ENCODE results near the gene TIMP2.

TIMP2 gene

DNA sequence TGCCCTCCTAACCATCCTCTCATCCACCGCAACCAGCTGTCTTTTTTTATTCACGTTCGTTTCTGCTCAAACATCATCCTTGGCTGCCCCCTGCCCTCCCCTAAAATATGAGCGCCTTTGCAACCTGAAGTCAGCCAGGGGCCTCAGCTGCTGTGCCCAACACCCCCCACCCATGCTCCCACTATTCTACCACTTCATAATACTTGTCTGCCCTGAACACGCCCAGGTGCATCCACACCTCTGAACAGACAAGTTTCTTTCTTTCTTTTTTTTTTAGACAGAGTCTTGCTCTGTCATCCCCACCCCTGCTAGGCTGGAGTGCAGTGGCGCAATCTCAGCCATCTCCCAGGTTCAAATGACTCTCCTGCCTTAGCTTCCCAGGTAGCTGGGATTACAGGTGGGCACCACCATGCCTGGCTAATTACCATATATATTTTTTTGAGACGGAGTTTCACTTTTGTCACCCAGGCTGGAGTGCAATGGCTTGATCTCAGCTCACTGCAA is 49.0 kb downstream of the TIMP2 start:
- TF ChIP-seq, protein P1, sequence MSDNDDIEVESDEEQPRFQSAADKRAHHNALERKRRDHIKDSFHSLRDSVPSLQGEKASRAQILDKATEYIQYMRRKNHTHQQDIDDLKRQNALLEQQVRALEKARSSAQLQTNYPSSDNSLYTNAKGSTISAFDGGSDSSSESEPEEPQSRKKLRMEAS (IDR thresholded peaks at IDR 0.05; ENCODE audit: low read depth, low read length): no peak
- TF ChIP-seq MYC (IDR thresholded peaks at IDR 0.05; ENCODE audit: low read depth, low read length): no peak
- TF ChIP-seq, protein P2, sequence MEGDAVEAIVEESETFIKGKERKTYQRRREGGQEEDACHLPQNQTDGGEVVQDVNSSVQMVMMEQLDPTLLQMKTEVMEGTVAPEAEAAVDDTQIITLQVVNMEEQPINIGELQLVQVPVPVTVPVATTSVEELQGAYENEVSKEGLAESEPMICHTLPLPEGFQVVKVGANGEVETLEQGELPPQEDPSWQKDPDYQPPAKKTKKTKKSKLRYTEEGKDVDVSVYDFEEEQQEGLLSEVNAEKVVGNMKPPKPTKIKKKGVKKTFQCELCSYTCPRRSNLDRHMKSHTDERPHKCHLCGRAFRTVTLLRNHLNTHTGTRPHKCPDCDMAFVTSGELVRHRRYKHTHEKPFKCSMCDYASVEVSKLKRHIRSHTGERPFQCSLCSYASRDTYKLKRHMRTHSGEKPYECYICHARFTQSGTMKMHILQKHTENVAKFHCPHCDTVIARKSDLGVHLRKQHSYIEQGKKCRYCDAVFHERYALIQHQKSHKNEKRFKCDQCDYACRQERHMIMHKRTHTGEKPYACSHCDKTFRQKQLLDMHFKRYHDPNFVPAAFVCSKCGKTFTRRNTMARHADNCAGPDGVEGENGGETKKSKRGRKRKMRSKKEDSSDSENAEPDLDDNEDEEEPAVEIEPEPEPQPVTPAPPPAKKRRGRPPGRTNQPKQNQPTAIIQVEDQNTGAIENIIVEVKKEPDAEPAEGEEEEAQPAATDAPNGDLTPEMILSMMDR (IDR thresholded peaks at IDR 0.05; ENCODE audit: low read depth, low read length): no peak
- TF ChIP-seq POLR2A (IDR thresholded peaks at IDR 0.05; ENCODE audit: extremely low read depth, insufficient read length): no peak
- no peak for DNase-seq (ENCODE audit: low read depth)
- H3K4me3 ChIP-seq (ENCODE audit: low read depth, low read length): no peak overlapping the region

DNA sequence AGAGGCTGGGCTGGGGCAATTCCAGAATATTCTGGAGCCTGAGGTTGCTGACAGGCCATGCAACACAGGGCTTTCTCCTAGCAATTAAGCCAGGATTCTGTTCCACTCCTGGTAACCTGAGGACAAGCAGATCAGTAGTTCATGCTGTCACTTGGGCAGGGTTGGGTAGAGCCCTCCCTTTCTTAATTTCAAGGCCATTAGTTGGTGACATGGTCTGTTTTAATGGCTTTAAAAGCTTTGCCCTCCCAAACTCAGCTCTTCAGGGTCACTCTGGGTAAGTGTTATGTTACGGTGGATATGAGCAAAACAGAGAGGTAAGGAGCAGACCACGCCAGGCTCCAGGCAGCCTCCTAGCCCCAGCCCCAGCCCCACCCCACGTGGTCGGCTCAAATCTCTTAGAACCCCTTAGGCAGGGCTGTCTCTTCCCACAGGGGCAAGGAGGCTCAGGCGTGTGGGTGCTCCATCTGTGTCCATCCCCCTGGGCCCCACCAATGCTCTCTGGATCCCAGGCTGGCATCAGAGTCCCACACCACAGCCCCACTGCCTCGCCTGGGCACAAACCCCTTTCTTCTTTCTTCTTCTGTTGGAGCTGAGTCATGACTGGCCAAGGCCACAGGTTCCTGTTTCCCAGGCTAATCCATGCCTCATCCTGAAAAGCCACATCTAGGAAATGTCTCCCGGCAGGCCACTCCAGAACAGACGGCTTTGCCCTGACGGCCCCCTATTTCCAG is 49.7 kb downstream of the TIMP2 start:
- peak; percentile 49 for DNase-seq (ENCODE audit: low read depth)
- TF ChIP-seq, protein P1 (IDR thresholded peaks at IDR 0.05; ENCODE audit: low read depth, low read length): no peak
- TF ChIP-seq POLR2A (IDR thresholded peaks at IDR 0.05; ENCODE audit: extremely low read depth, insufficient read length) (no peak), MYC (IDR thresholded peaks at IDR 0.05; ENCODE audit: low read depth, low read length) (no peak)
- TF ChIP-seq, protein P2 (IDR thresholded peaks at IDR 0.05; ENCODE audit: low read depth, low read length): no peak
- H3K4me3 ChIP-seq (ENCODE audit: low read depth, low read length): no peak overlapping the region

DNA sequence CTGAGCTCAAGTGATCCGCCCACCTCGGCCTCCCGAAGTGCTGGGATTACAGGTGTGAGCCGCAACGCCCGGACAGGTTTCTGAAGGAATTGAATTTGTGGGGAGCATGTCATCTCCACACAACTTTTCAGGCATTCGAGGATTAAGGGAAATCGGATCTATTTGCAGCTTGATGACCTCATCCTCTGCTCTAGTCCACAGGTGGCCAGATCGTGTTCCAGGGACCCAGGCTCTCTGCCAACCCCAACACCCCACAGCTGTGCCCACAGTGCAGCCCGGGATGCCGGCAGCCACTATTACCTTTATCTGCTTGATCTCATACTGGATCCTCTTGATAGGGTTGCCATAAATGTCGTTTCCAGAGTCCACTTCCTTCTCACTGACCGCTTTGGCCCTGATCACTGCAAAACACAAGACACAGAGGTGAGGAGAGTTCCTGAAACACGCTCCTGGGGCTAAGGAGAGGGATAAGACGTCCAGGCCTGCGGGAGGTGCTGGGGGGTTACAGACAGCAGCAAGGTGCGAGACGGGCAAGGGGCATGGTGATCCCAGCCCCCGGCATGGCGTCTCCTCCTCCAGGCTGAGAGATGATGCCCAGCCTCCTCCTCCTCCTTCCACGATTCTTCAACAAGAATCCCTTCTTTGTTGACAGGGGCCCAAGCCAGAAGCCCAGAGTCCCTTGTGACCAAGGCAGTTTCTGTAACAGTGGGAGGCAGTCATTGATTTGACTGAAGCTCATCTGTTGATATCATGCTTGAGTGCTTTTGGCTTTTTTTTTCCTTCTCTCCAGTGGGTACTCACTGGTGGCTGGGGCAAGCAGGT is 51.5 kb downstream of the TIMP2 start:
- H3K4me3 ChIP-seq (ENCODE audit: low read depth, low read length): no peak overlapping the region
- no peak for TF ChIP-seq MYC (IDR thresholded peaks at IDR 0.05; ENCODE audit: low read depth, low read length)
- TF ChIP-seq POLR2A (IDR thresholded peaks at IDR 0.05; ENCODE audit: extremely low read depth, insufficient read length): no peak
- TF ChIP-seq, protein P2 (IDR thresholded peaks at IDR 0.05; ENCODE audit: low read depth, low read length): no peak
- TF ChIP-seq, protein P1 (IDR thresholded peaks at IDR 0.05; ENCODE audit: low read depth, low read length): no peak
- DNase-seq (ENCODE audit: low read depth): no peak

DNA sequence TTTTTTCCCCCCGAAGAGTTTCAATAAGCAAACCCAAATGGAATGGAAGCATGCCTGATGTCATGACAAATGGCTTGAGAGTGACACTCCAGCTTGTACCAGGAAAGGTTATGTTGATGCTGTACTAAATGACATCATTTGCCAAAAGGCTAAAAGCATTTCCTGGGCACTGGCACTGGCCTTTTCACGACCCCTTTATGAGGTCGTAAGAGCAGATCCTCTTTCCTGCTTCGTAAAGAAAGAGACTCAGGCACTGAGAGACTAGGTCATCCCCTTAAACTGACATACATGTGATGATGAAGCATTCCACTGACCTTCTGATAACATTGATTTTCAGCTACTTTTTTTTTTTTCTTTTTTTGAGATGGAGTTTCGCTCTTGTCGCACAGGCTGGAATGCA is 52.7 kb downstream of the TIMP2 start:
- no peak overlapping the region for H3K4me3 ChIP-seq (ENCODE audit: low read depth, low read length)
- no peak for TF ChIP-seq MYC (IDR thresholded peaks at IDR 0.05; ENCODE audit: low read depth, low read length)
- TF ChIP-seq, protein P2 (IDR thresholded peaks at IDR 0.05; ENCODE audit: low read depth, low read length): no peak
- no peak for DNase-seq (ENCODE audit: low read depth)

DNA sequence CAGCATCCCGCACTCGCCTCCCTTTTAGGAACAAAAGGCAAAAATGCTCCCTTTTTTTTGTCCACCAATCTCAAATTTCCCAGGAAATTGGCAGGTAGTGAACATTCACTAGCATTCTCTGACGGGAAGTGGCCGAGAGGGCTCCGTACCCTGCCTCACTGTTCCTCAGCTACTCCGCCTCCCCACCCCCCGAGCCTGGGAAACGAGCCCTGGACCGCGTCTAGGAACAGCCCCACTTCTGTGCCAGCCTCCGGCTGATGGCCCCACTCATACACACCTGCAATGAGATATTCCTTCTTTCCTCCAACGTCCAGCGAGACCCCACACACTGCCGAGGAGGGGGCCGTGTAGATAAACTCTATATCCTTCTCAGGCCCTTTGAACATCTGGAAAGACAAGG is 54.6 kb downstream of the TIMP2 start:
- H3K4me3 ChIP-seq (ENCODE audit: low read depth, low read length): no peak overlapping the region
- DNase-seq (ENCODE audit: low read depth): no peak
- TF ChIP-seq, protein P2 (IDR thresholded peaks at IDR 0.05; ENCODE audit: low read depth, low read length): no peak
- no peak for TF ChIP-seq MYC (IDR thresholded peaks at IDR 0.05; ENCODE audit: low read depth, low read length)
- TF ChIP-seq POLR2A (IDR thresholded peaks at IDR 0.05; ENCODE audit: extremely low read depth, insufficient read length): no peak
- TF ChIP-seq, protein P1 (IDR thresholded peaks at IDR 0.05; ENCODE audit: low read depth, low read length): no peak
